ENCODE measurements around the gene EIF1AY. TPM values are rescaled to one million over a fixed set of nuclear protein-coding genes. Genes with fewer than 3 reads are reported as not detected.
A peak's percentile ranks its signal among the peaks of the same experiment; 100 is the strongest.

The EIF1AY gene, protein sequence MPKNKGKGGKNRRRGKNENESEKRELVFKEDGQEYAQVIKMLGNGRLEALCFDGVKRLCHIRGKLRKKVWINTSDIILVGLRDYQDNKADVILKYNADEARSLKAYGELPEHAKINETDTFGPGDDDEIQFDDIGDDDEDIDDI
- total RNA-seq (ENCODE audit: unreplicated experiment) = 31.2 TPM
- long read RNA-seq, transcript EIF1AY-201 (7 exons, 1,390 nt) = major isoform, 20 of 21 reads
- long read RNA-seq, partial matches to known transcripts = 1 of 21 reads
- long read RNA-seq, other reads (novel, unspliced or antisense) = 0 of 21 reads

GRCh38 chrY:20575531-20576121, at the start of gene EIF1AY:
Gene EIF1AY (plus strand): TSS chrY:20575776. CDS start chrY:20575872, 96 bp downstream.
- Mint-ChIP-seq H3K27me3 (ENCODE audit: unreplicated experiment) (no peaks in the 10 kb centered on the region), H3K4me3 (ENCODE audit: unreplicated experiment) (peak within 1 kb of the TSS; percentile 92), H3K9me3 (ENCODE audit: unreplicated experiment) (peaks cover 5% of the 10 kb centered on the region), H3K4me1 (ENCODE audit: unreplicated experiment) (no peaks in the 10 kb centered on the region), H3K36me3 (ENCODE audit: low read depth, unreplicated experiment) (no peaks in the 10 kb centered on the region), H3K27ac (ENCODE audit: unreplicated experiment) (peak within 1 kb of the TSS; percentile 90)
- DNase-seq (ENCODE audit: low spot score) = peak; percentile 72
- TF ChIP-seq CTCF (IDR thresholded peaks at IDR 0.05; ENCODE audit: unreplicated experiment) = no peak

DNA sequence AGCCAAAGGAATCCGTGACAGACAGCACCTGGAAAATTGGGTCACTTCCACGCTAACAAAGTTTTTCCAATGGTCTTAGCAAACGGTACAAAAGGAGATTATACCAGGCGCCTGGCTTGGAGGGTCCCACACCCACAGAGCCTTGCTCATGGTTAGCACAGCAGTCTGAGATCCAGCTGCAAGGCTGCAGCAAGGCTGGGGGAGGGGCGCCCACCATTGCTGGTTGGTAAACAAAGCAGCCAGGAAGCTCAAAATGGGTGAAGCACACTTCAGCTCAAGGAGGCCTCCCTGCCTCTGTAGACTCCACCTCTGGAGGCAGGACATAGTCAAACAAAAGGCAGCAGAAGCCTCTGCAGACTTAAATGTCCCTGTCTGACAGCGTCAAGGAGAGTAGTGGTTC, 47.1 kb upstream of the EIF1AY start:
- peaks cover 6% of the 10 kb centered on the region for H3K9me3 Mint-ChIP-seq (ENCODE audit: unreplicated experiment)
- TF ChIP-seq CTCF (IDR thresholded peaks at IDR 0.05; ENCODE audit: unreplicated experiment) = no peak
- peaks cover 3% of the 10 kb centered on the region for H3K27me3 Mint-ChIP-seq (ENCODE audit: unreplicated experiment)
- DNase-seq (ENCODE audit: low spot score) = no peak
- no peak overlapping the region for H3K4me3 Mint-ChIP-seq (ENCODE audit: unreplicated experiment)
- peaks cover 5% of the 10 kb centered on the region for H3K36me3 Mint-ChIP-seq (ENCODE audit: low read depth, unreplicated experiment)
- no peak overlapping the region for H3K27ac Mint-ChIP-seq (ENCODE audit: unreplicated experiment)
- H3K4me1 Mint-ChIP-seq (ENCODE audit: unreplicated experiment) = no peaks in the 10 kb centered on the region

GRCh38 chrY:20538186-20538585, 37.4 kb upstream of the EIF1AY start:
- no peak for DNase-seq (ENCODE audit: low spot score)
- H3K27me3 Mint-ChIP-seq (ENCODE audit: unreplicated experiment) = peaks cover 1% of the 10 kb centered on the region
- no peaks in the 10 kb centered on the region for H3K4me1 Mint-ChIP-seq (ENCODE audit: unreplicated experiment)
- no peaks in the 10 kb centered on the region for H3K36me3 Mint-ChIP-seq (ENCODE audit: low read depth, unreplicated experiment)
- H3K9me3 Mint-ChIP-seq (ENCODE audit: unreplicated experiment) = no peaks in the 10 kb centered on the region
- H3K4me3 Mint-ChIP-seq (ENCODE audit: unreplicated experiment) = no peak overlapping the region
- no peak overlapping the region for H3K27ac Mint-ChIP-seq (ENCODE audit: unreplicated experiment)
- no peak for TF ChIP-seq CTCF (IDR thresholded peaks at IDR 0.05; ENCODE audit: unreplicated experiment)

DNA sequence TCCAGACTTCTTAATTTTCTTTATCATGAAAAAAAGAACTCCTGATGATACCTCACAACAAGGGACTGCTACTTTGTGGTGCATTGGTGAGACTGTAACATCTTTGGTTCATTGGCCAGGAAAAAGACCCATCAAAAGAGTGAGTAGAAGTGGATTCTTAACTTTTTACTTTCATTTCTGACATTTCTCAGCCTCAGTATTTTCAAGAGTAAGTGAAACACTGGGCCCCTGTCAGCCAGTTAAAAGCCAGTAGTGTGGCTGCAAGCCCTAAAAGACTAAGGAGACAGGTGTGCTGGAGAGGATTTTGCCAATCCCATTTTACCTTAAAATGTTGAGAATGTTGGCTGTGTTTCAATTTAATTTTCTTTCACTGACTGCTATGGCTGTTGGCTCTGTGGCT, 36.6 kb upstream of the EIF1AY start:
- no peak overlapping the region for H3K4me3 Mint-ChIP-seq (ENCODE audit: unreplicated experiment)
- no peak overlapping the region for H3K27ac Mint-ChIP-seq (ENCODE audit: unreplicated experiment)
- no peaks in the 10 kb centered on the region for H3K4me1 Mint-ChIP-seq (ENCODE audit: unreplicated experiment)
- peaks cover 1% of the 10 kb centered on the region for H3K27me3 Mint-ChIP-seq (ENCODE audit: unreplicated experiment)
- DNase-seq (ENCODE audit: low spot score) = no peak
- no peaks in the 10 kb centered on the region for H3K36me3 Mint-ChIP-seq (ENCODE audit: low read depth, unreplicated experiment)
- H3K9me3 Mint-ChIP-seq (ENCODE audit: unreplicated experiment) = no peaks in the 10 kb centered on the region
- no peak for TF ChIP-seq CTCF (IDR thresholded peaks at IDR 0.05; ENCODE audit: unreplicated experiment)

- no peaks in the 10 kb centered on the region for H3K9me3 Mint-ChIP-seq (ENCODE audit: unreplicated experiment)
- no peaks in the 10 kb centered on the region for H3K4me1 Mint-ChIP-seq (ENCODE audit: unreplicated experiment)
- H3K36me3 Mint-ChIP-seq (ENCODE audit: low read depth, unreplicated experiment) = no peaks in the 10 kb centered on the region
- TF ChIP-seq CTCF (IDR thresholded peaks at IDR 0.05; ENCODE audit: unreplicated experiment) = no peak
- H3K27me3 Mint-ChIP-seq (ENCODE audit: unreplicated experiment) = no peaks in the 10 kb centered on the region
- no peak overlapping the region for H3K4me3 Mint-ChIP-seq (ENCODE audit: unreplicated experiment)
- no peak overlapping the region for H3K27ac Mint-ChIP-seq (ENCODE audit: unreplicated experiment)
- no peak for DNase-seq (ENCODE audit: low spot score)
Observed at GRCh38 chrY:20544451-20544960, 31.1 kb upstream of the EIF1AY start.
